ENCODE measurements around the gene GPX4.

The GPX4 gene

DNA sequence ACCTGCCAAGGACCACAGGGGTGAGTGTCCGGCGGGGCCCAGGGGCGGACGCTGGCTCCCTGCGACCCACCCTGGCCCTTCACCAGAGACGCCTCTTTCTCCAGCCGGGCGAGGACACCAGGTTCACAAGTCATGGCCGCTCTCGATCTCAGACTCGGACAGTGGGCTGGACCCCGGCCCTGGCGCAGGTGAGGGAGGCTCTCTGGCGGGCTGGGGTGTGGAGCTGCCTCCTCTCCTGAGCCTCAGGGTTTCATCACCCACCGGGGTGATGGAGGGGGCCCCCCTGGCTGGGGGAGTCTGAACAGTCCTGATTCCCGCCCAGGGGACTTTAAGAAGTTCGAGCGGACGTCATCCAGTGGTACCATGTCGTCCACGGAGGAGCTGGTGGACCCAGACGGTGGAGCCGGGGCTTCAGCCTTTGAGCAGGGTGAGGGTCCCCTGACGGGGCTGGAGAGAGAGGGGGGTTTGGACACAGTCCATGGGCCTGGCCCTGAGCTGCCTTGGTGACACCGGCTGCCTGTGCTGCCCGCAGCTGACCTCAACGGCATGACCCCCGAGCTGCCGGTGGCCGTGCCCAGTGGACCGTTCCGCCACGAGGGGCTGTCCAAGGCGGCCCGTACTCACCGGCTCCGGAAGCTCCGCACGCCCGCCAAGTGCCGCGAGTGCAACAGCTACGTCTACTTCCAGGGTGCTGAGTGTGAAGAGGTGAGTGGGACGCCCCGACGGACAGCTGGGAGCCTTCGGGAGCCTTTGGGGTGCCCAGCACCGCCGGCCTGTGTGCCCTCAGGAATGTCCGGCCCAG, 23.2 kb upstream of the GPX4 start:
- peaks cover 69% of the 10 kb centered on the region for H3K36me3 ChIP-seq (ENCODE audit: insufficient read depth, low read length)
- H3K4me1 ChIP-seq (ENCODE audit: insufficient read depth, low read length, severe bottlenecking) = peaks cover 39% of the 10 kb centered on the region
- no peak for TF ChIP-seq EZH2 (IDR thresholded peaks at IDR 0.05; ENCODE audit: borderline replicate concordance, low read length)
- TF ChIP-seq, protein P1, sequence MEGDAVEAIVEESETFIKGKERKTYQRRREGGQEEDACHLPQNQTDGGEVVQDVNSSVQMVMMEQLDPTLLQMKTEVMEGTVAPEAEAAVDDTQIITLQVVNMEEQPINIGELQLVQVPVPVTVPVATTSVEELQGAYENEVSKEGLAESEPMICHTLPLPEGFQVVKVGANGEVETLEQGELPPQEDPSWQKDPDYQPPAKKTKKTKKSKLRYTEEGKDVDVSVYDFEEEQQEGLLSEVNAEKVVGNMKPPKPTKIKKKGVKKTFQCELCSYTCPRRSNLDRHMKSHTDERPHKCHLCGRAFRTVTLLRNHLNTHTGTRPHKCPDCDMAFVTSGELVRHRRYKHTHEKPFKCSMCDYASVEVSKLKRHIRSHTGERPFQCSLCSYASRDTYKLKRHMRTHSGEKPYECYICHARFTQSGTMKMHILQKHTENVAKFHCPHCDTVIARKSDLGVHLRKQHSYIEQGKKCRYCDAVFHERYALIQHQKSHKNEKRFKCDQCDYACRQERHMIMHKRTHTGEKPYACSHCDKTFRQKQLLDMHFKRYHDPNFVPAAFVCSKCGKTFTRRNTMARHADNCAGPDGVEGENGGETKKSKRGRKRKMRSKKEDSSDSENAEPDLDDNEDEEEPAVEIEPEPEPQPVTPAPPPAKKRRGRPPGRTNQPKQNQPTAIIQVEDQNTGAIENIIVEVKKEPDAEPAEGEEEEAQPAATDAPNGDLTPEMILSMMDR (IDR thresholded peaks at IDR 0.05; ENCODE audit: low read length) = no peak
- H4K20me1 ChIP-seq (ENCODE audit: insufficient read depth, low read length) = no peaks in the 10 kb centered on the region
- no peaks in the 10 kb centered on the region for H3K27me3 ChIP-seq (ENCODE audit: insufficient read depth, low read length)
- no peak overlapping the region for H2AFZ ChIP-seq (ENCODE audit: low read length)
- H3K9me3 ChIP-seq (ENCODE audit: low read length) = no peaks in the 10 kb centered on the region
- H3K9me2 ChIP-seq (ENCODE audit: low read depth, low read length) = no peaks in the 10 kb centered on the region
- no peaks in the 10 kb centered on the region for H3F3A ChIP-seq (ENCODE audit: insufficient read depth, low read length)
- no peak overlapping the region for H3K9ac ChIP-seq (ENCODE audit: low read length)
- no peak overlapping the region for H3K4me2 ChIP-seq (ENCODE audit: low read length)
- no peak overlapping the region for H3K4me3 ChIP-seq (ENCODE audit: low read depth, low read length, poor library complexity, severe bottlenecking)
- no peak overlapping the region for H3K27ac ChIP-seq (ENCODE audit: low read depth, low read length, poor library complexity, severe bottlenecking)
- no peaks in the 10 kb centered on the region for H3K79me2 ChIP-seq (ENCODE audit: insufficient read depth, low read length)

- no peak overlapping the region for H3K4me2 ChIP-seq (ENCODE audit: low read length)
- peaks cover 69% of the 10 kb centered on the region for H3K36me3 ChIP-seq (ENCODE audit: insufficient read depth, low read length)
- H3K27me3 ChIP-seq (ENCODE audit: insufficient read depth, low read length) = no peaks in the 10 kb centered on the region
- H3K4me1 ChIP-seq (ENCODE audit: insufficient read depth, low read length, severe bottlenecking) = peaks cover 34% of the 10 kb centered on the region
- no peaks in the 10 kb centered on the region for H3K9me2 ChIP-seq (ENCODE audit: low read depth, low read length)
- no peak for TF ChIP-seq EZH2 (IDR thresholded peaks at IDR 0.05; ENCODE audit: borderline replicate concordance, low read length)
- TF ChIP-seq, protein P1 (IDR thresholded peaks at IDR 0.05; ENCODE audit: low read length) = no peak
- H3K9me3 ChIP-seq (ENCODE audit: low read length) = no peaks in the 10 kb centered on the region
- no peaks in the 10 kb centered on the region for H3K79me2 ChIP-seq (ENCODE audit: insufficient read depth, low read length)
- no peak overlapping the region for H3K4me3 ChIP-seq (ENCODE audit: low read depth, low read length, poor library complexity, severe bottlenecking)
- H3K9ac ChIP-seq (ENCODE audit: low read length) = no peak overlapping the region
- H3K27ac ChIP-seq (ENCODE audit: low read depth, low read length, poor library complexity, severe bottlenecking) = no peak overlapping the region
- no peaks in the 10 kb centered on the region for H4K20me1 ChIP-seq (ENCODE audit: insufficient read depth, low read length)
- H3F3A ChIP-seq (ENCODE audit: insufficient read depth, low read length) = no peaks in the 10 kb centered on the region
- H2AFZ ChIP-seq (ENCODE audit: low read length) = no peak overlapping the region
These were observed 22.3 kb upstream of the GPX4 start for GRCh38 chr19:1081301-1082164.

DNA sequence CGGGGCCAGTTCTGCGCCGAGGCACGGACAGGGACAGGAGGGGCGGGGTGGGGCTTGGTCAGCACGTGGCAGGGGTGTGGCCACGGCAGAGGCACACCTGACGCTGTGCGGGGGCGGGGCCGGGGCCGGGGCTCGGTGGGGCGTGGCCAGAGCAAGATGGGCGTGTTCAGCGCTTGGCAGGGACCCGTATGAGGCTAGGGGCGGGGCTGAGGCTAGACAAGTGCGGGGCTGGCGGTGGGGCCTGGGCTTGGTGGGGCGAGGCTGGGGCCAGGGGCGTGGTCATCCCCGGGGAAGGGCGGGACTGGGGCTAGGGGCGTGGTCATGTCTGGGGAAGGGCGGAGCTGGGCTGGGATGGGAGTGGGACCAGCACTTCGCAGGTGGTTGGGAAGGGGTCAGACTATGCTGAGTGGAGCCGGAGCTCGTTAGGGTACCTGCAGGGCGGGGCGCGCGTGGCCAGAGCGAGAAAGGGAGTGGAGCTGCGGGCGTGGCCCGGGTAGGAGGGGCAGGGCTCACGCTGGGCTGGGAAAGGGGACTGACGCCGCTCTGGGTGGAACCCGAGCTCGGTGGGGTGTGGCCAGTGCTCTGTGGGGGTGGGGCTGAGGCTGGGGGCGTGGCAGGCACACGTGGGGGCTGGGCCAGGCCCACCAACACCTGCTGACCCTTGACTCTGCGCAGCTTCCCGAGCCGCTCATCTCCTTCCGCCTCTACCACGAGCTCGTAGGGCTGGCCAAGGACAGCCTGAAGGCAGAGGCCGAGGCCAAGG, 21.4 kb upstream of the GPX4 start:
- Histone ChIP-seq H3K27ac (ENCODE audit: low read depth, low read length, poor library complexity, severe bottlenecking) (no peak overlapping the region), H3K4me1 (ENCODE audit: insufficient read depth, low read length, severe bottlenecking) (peaks cover 30% of the 10 kb centered on the region), H3K36me3 (ENCODE audit: insufficient read depth, low read length) (peaks cover 77% of the 10 kb centered on the region), H3K9me2 (ENCODE audit: low read depth, low read length) (no peaks in the 10 kb centered on the region), H4K20me1 (ENCODE audit: insufficient read depth, low read length) (no peaks in the 10 kb centered on the region), H3F3A (ENCODE audit: insufficient read depth, low read length) (no peaks in the 10 kb centered on the region), H3K27me3 (ENCODE audit: insufficient read depth, low read length) (no peaks in the 10 kb centered on the region), H3K79me2 (ENCODE audit: insufficient read depth, low read length) (no peaks in the 10 kb centered on the region), H2AFZ (ENCODE audit: low read length) (no peak overlapping the region), H3K4me3 (ENCODE audit: low read depth, low read length, poor library complexity, severe bottlenecking) (no peak overlapping the region), H3K9me3 (ENCODE audit: low read length) (no peaks in the 10 kb centered on the region), H3K9ac (ENCODE audit: low read length) (no peak overlapping the region), H3K4me2 (ENCODE audit: low read length) (peak overlapping the region; percentile 37; the same call in 1 of the 2 replicates)
- TF ChIP-seq, protein P1 (IDR thresholded peaks at IDR 0.05; ENCODE audit: low read length) = no peak
- TF ChIP-seq EZH2 (IDR thresholded peaks at IDR 0.05; ENCODE audit: borderline replicate concordance, low read length) = no peak

Measured in OCI-LY1 (cell line).